VCaP (cell line): Measurements from ENCODE around the gene SIGLEC14.
"Not testable (repeated sequence)": the region's sequence is repeated elsewhere in the genome, so short reads cannot be mapped to it uniquely, and the experiment has no call there.

Experiments
- H3K27ac ChIP-seq: fragments of 450-650 bp; 2 replicates; pipeline ENCODE4 v1.5.1; 2017
- TF ChIP-seq, protein P1 (sequence below): fragments of 450-650 bp; conservative IDR thresholded peaks from 2 replicates; pipeline ENCODE4 v1.5.1; 2017; ENCODE audit warnings: mild to moderate bottlenecking, moderate library complexity

SIGLEC14 gene

DNA sequence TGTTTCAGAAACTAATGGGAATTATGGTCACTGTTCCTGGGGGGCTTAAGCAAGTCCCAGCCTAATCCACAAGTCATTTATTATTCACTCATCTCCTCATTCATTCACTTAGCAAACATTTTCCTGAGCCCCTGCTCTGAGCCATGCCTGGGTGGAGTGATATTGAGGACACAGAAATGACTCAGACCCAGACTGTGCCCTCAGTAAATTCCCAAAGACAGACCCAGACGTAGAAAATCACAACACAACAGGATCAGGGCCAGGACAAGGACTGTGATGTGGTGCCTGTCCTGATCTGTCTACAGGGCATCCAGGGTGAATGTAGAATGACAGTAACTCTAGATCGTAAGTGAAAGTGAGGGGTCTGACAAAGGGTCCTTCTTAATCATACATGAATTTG, 39.5 kb upstream of the SIGLEC14 start:
- TF ChIP-seq, protein P1, sequence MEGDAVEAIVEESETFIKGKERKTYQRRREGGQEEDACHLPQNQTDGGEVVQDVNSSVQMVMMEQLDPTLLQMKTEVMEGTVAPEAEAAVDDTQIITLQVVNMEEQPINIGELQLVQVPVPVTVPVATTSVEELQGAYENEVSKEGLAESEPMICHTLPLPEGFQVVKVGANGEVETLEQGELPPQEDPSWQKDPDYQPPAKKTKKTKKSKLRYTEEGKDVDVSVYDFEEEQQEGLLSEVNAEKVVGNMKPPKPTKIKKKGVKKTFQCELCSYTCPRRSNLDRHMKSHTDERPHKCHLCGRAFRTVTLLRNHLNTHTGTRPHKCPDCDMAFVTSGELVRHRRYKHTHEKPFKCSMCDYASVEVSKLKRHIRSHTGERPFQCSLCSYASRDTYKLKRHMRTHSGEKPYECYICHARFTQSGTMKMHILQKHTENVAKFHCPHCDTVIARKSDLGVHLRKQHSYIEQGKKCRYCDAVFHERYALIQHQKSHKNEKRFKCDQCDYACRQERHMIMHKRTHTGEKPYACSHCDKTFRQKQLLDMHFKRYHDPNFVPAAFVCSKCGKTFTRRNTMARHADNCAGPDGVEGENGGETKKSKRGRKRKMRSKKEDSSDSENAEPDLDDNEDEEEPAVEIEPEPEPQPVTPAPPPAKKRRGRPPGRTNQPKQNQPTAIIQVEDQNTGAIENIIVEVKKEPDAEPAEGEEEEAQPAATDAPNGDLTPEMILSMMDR, result no peak
- no peak overlapping the region for H3K27ac ChIP-seq

DNA sequence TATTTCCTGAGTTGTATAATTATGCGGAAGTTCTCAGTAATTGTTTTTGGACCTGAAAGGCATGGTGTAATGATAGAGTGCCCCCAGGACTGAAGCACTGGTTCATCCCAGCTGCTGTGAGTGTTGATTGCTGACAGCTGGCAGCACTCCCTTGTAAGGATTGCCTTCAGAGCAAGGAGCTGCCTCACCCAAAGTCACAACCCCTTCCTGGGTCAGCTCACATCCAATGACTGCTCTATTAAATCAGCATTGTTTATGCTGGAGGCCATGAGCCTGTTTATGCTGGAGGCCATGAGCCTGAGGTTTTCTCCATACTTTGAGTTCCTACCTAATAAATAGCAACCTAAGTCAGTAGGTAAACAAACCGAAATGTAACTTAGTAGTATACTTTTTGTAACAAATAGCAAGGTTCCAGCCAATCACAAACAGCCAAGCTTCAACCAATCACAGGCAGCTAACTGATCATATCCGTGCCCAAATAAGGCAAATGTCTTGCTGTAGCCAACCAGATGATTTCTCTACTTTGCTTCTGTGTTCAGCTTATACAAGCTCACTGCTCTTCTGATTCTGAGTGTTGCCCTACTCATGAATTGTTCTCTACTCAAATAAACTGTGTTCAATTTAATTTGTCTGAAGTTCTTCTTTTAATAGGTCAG, 34.8 kb upstream of the SIGLEC14 start:
- TF ChIP-seq, protein P1, result no peak

DNA sequence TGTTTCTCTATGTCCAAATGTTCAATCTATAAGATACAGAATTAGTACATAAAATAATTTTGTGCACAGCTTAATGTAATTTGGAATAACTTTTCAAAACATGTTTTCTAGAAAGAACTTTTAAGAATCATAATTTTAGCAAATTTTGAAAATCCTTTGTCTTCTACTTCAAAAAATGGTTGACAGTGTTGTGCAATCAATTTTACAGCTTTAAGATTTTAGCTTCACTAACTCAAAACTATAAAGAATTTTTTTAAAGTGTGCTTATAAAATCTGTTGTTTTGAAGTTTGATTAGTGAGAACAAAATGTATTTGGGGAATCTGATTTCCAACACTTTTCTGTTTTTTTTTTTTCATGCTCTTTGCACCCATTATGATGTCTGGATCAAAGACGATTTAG, 33.8 kb upstream of the SIGLEC14 start:
- TF ChIP-seq, protein P1, result no peak
- no peak overlapping the region for H3K27ac ChIP-seq

More for the DNA sequence above, 34.8 kb upstream of the SIGLEC14 start:
- no peak overlapping the region for H3K27ac ChIP-seq

DNA sequence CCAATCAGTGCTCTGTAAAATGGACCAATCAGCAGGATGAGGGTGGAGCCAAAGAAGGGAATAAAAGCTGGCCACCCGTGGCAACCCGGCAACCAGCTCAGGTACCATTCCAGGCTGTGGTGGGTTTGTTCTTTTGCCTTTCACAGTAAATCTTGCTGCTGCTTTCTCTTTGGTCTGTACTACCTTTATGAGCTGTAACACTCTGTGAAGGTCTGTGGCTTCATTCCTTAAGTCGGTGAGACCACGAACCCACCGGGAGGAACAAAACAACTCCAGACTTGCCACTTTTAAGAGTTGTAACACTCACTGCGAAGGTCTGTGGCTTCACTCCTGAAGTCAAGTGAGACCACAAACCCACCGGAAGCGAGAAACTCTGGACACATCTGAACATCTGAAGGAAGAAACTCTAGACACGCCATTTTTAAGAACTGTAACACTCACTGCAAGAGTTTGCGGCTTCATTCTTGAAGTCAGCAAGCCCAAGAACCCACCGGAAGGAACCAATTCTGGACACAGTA, 30.0 kb upstream of the SIGLEC14 start:
- TF ChIP-seq, protein P1, result no peak
- H3K27ac ChIP-seq, result no peak overlapping the region

DNA sequence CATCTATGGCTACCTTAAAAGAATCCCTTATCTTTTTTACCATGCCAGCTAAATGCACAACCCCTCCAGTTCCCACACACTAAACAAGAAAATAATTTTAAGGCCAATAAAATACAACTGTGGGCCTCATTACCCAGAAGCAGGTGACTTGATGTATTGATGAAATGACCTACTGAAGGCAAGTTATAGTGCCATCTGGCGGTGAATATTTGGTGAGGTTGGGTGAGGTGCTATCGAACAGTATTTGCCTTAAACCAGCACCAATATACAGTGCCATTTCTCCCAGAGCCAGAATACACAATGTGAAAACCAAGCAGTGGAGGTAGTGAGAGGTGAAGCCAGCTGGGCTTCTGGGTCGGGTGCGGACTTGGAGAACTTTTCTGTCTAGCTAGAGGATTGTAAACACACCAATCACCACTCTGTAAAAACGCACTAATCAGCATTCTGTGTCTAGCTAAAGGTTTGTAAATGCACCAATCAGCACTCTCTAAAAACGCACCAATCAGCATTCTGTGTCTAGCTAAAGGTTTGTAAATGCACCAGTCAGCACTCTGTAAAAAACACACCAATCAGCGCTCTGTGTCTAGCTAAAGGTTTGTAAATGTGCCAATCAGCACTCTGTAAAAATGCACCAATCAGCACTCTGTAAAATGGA, 29.4 kb upstream of the SIGLEC14 start:
- not testable (repeated sequence) for H3K27ac ChIP-seq
- TF ChIP-seq, protein P1, result peak; percentile 55

DNA sequence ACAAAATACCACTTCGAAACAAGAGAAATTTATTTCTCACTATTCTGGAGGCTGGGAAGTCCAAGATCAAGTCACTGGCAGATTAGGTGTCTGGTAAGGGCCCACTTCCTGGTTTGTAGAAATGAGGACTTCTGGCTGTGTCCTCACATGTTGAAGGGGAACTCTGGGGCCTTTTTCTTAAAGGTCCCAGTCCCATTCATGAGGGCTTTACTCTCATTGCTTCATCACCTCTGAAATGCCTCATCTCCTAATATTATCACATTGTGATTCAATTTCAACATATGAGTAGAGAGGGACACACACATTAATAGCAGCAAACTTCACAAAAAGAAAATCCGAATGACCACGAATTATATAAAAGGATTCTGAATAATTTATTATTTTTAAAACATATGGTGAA, 21.6 kb upstream of the SIGLEC14 start:
- H3K27ac ChIP-seq, result no peak overlapping the region
- TF ChIP-seq, protein P1, result no peak

DNA sequence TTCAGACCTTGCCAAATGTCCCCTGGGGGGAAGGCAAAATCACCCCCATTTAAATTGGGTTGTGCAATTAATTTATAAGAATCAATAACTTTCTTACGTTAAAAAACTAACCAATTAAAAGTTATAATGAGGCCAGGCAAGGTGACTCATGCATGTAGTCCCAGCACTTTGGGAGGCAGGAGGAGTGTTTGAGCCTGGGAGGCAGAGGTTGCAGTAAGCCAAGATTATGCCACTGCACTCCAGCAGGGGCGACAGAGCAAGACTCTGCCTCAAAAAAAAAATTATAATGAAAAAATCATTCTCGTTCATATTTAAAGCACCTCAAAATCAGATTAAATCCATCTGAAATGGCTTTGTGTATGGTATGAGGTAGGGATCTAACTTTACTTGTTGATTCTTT, 18.4 kb upstream of the SIGLEC14 start:
- no peak overlapping the region for H3K27ac ChIP-seq
- TF ChIP-seq, protein P1, result no peak; the same call in 1 of the 2 replicates
